Panc1 (cell line): ENCODE results near the gene LIN7C. TPM values are rescaled to one million over a fixed set of nuclear protein-coding genes. Genes with fewer than 3 reads are reported as not detected.

Experiments used
- ATAC-seq: fragments of 200-7000 bp; cut with Tn5 transposase; 2 replicates; pipeline ENCODE4 v1.9.1; 2020; ENCODE audit warnings: mild to moderate bottlenecking, moderate library complexity
- BruUV-seq: library from RNA; stranded (reverse); fragments of 400-500 nt; replicated peaks from 2 replicates; lab custom pipeline; 2021; lab: Mats Ljungman, UMichigan
- CTCF ChIA-PET: fragments of 300-600 bp; sonication (Branson Sonifier 250); formaldehyde crosslinking; loops from one replicate; lab custom pipeline; 2022; ENCODE audit warnings: antibody characterized with exemption; lab: Charles Lee
- POLR2A ChIA-PET: fragments of 300-600 bp; sonication (Branson Sonifier 250); formaldehyde crosslinking; loops from one replicate; lab custom pipeline; 2022; ENCODE audit warnings: antibody characterized with exemption; lab: Charles Lee
- DNase-seq: peaks from one replicate; pipeline ENCODE4 v3.0.0-alpha.2; 2010; ENCODE audit warnings: low read depth, low spot score
- H3K27ac ChIP-seq: 2 replicates; pipeline ENCODE4 v1.5.1; 2011; ENCODE audit warnings: mild to moderate bottlenecking, low read length, inconsistent platforms
- H3K27me3 ChIP-seq: fragments of 200-500 bp; sonication (Bioruptor generic); 2 replicates; pipeline ENCODE4 v1.6.0; 2014; ENCODE audit warnings: low read length, inconsistent platforms; ENCODE audit not compliant: control insufficient read depth, insufficient read depth
- H3K36me3 ChIP-seq: fragments of 200-500 bp; sonication (Bioruptor generic); 2 replicates; pipeline ENCODE4 v1.5.1; 2014; ENCODE audit warnings: inconsistent platforms, mild to moderate bottlenecking, low read length, moderate library complexity; ENCODE audit not compliant: control insufficient read depth, insufficient read depth
- H3K4me1 ChIP-seq: 2 replicates; pipeline ENCODE4 v1.5.1; 2011; ENCODE audit warnings: inconsistent platforms, mild to moderate bottlenecking, low read length, moderate library complexity; ENCODE audit not compliant: control insufficient read depth, insufficient read depth
- H3K4me3 ChIP-seq, 2 experiments: 2 replicates each; pipeline ENCODE4 v1.5.1; 2011 to 2012; ENCODE audit warnings: low read depth in 2 of 2, low read length in 2 of 2, mild to moderate bottlenecking in 2 of 2, inconsistent platforms in 1 of 2, moderate library complexity in 1 of 2
- H3K9me3 ChIP-seq: fragments of 200-500 bp; sonication (Bioruptor generic); 2 replicates; pipeline ENCODE4 v1.5.1; 2014; ENCODE audit warnings: low read depth, mild to moderate bottlenecking, inconsistent platforms, low read length, moderate library complexity; ENCODE audit not compliant: control insufficient read depth, insufficient read depth
- CTCF ChIP-seq: fragments of 450-650 bp; IDR thresholded peaks from 2 replicates; pipeline ENCODE4 v1.5.1; 2017; ENCODE audit warnings: mild to moderate bottlenecking
- POLR2AphosphoS5 ChIP-seq: IDR thresholded peaks from 2 replicates; pipeline ENCODE4 v1.6.1; 2012; ENCODE audit warnings: mild to moderate bottlenecking, low read depth, low read length, moderate library complexity
- REST ChIP-seq, 2 experiments: IDR thresholded peaks; 2 replicates each; pipeline ENCODE4 v1.6.1; 2011 to 2012; ENCODE audit warnings: low read depth in 2 of 2, control low read depth in 1 of 2, low read length in 1 of 2, mild to moderate bottlenecking in 1 of 2, moderate library complexity in 1 of 2; ENCODE audit not compliant: insufficient read depth in 1 of 2
- SIN3A ChIP-seq: IDR thresholded peaks from 2 replicates; pipeline ENCODE4 v1.6.1; 2012; ENCODE audit warnings: low read depth, mild to moderate bottlenecking, low read length, moderate library complexity, borderline replicate concordance; ENCODE audit not compliant: insufficient read depth
- TCF7L2 ChIP-seq: IDR thresholded peaks from 2 replicates; pipeline ENCODE4 v1.6.1; 2011; ENCODE audit warnings: mild to moderate bottlenecking, low read depth, low read length, inconsistent platforms
- in situ Hi-C: cut with HindIII; loops from 2 replicates; pipeline ENCODE4 v1.10.0; 2016; ENCODE audit warnings: low sequenced_read_pairs, low pct_unique_long_range_greater_than_20kb
- intact Hi-C: fragments of 100-400 bp; cut with micrococcal nuclease; formaldehyde crosslinking; loops from one replicate; pipeline ENCODE4 v1.10.0; 2022; ENCODE audit not compliant: unreplicated experiment
- total RNA-seq: library from RNA; stranded (reverse); gene quantifications from one replicate; pipeline ENCODE4 v1.2.1, GENCODE V29; 2021; ENCODE audit not compliant: unreplicated experiment

LIN7C gene
- total RNA-seq, 1 experiment from 2014 or later = 44.2 TPM

- Histone ChIP-seq H3K4me3 (no peak overlapping the region), H3K9me3 (no peaks in the 10 kb centered on the region), H3K27ac (no peak overlapping the region), H3K27me3 (no peaks in the 10 kb centered on the region), H3K36me3 (peaks cover 40% of the 10 kb centered on the region), H3K4me1 (peaks cover 7% of the 10 kb centered on the region; the same call in 1 of the 2 replicates)
- ATAC-seq = no peak
- in situ Hi-C loops (no loop called here), intact Hi-C loops (no loop called here)
- BruUV-seq = no TSS peak
- ChIA-PET POLR2A (no interaction called here), CTCF (no interaction called here)
- TF ChIP-seq REST (IDR thresholded peaks at IDR 0.05; ENCODE audit: insufficient read depth in 1 of 2, low read depth in 2 of 2, low read length in 1 of 2) = no peak
- TF ChIP-seq POLR2AphosphoS5 = no peak
- TF ChIP-seq CTCF = no peak
- TF ChIP-seq TCF7L2 = no peak
- no peak for TF ChIP-seq SIN3A
- DNase-seq = no peak
Measured at GRCh38 chr11:27501100-27501499, 5.5 kb downstream of the LIN7C start.

GRCh38 chr11:27497911-27498310, 8.7 kb downstream of the LIN7C start:
- TF ChIP-seq TCF7L2 (no peak), POLR2AphosphoS5 (no peak), SIN3A (no peak), CTCF (no peak), REST (IDR thresholded peaks at IDR 0.05; ENCODE audit: insufficient read depth in 1 of 2, low read depth in 2 of 2, low read length in 1 of 2) (no peak)
- CTCF ChIA-PET = interaction anchor here (0.6 to 1.1 kb wide), 3 partner anchors 25 to 285 kb away, joined by 3 read pairs; partner anchors contain the start of gene LGR4
- intact Hi-C loops = no loop called here
- Histone ChIP-seq H3K27me3 (no peaks in the 10 kb centered on the region), H3K36me3 (peaks cover 47% of the 10 kb centered on the region), H3K9me3 (no peaks in the 10 kb centered on the region), H3K4me3 (no peak overlapping the region), H3K4me1 (no peaks in the 10 kb centered on the region), H3K27ac (no peak overlapping the region)
- in situ Hi-C loops = no loop called here
- POLR2A ChIA-PET = interaction anchor here (0.6 kb wide), 1 partner anchor 746 kb away, joined by 3 read pairs; no protein-coding TSS in a partner anchor
- no TSS peak for BruUV-seq
- ATAC-seq = no peak
- no peak for DNase-seq
